Mammary epithelial cell (primary cell): ENCODE data around the gene EIF4G1.

Source experiments
- EZH2 ChIP-seq: IDR thresholded peaks from 2 replicates; pipeline ENCODE4 v1.6.1; 2012; ENCODE audit warnings: low read length, inconsistent platforms, borderline replicate concordance
- TF ChIP-seq, protein P1 (sequence below), 2 donors: IDR thresholded peaks in 1 of 2; conservative IDR thresholded peaks in 1 of 2; 2 replicates each; pipeline ENCODE4 v1.5.1; 2011 to 2012; ENCODE audit warnings: inconsistent platforms in 2 of 2, low read length in 2 of 2, mild to moderate bottlenecking in 2 of 2, control low read depth in 1 of 2, low read depth in 1 of 2; ENCODE audit not compliant: insufficient read depth in 1 of 2; ENCODE audit errors: extremely low read depth in 1 of 2

DNA sequence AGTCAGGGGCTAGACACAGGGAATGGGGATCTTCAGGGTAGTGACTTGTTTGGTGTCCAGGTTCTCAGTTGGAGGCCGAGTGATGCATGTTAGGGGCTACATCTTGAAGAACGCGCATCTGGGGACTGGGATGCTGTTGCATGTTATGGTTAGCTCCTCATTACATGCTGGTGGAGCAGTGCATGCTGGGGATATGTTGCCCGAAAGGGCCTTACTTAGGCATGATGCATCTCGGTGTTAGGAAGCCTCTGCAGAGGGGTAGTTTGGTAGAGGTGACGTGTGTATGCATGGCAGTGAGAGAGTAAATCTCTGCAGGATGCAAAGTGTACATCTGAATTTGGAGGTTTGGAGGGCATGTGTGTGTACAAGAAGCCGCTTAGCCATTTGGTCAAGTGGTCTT, 2.4 kb downstream of the EIF4G1 start:
- TF ChIP-seq, protein P1, sequence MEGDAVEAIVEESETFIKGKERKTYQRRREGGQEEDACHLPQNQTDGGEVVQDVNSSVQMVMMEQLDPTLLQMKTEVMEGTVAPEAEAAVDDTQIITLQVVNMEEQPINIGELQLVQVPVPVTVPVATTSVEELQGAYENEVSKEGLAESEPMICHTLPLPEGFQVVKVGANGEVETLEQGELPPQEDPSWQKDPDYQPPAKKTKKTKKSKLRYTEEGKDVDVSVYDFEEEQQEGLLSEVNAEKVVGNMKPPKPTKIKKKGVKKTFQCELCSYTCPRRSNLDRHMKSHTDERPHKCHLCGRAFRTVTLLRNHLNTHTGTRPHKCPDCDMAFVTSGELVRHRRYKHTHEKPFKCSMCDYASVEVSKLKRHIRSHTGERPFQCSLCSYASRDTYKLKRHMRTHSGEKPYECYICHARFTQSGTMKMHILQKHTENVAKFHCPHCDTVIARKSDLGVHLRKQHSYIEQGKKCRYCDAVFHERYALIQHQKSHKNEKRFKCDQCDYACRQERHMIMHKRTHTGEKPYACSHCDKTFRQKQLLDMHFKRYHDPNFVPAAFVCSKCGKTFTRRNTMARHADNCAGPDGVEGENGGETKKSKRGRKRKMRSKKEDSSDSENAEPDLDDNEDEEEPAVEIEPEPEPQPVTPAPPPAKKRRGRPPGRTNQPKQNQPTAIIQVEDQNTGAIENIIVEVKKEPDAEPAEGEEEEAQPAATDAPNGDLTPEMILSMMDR (conservative IDR thresholded peaks at IDR 0.05 in 1 of 2, IDR thresholded peaks at IDR 0.05 in 1 of 2; ENCODE audit: extremely low read depth in 1 of 2, insufficient read depth in 1 of 2, low read depth in 1 of 2, low read length in 2 of 2) = no peak
- TF ChIP-seq EZH2 = no peak
